Measurements from ENCODE around the gene ABLIM2. TPM values are rescaled to one million over a fixed set of nuclear protein-coding genes. Genes with fewer than 3 reads are reported as not detected.
A peak's percentile ranks its signal among the peaks of the same experiment; 100 is the strongest.

Gene ABLIM2
- total RNA-seq, 1 experiment from 2014 or later = 6.1 TPM

- Histone ChIP-seq H3K4me1 (ENCODE audit: control insufficient read depth in 1 of 2, insufficient read depth in 2 of 2, low read length in 2 of 2) (peaks cover 0 to 7% of the 10 kb centered on the region in 2 experiments; a peak in 1 of 4 replicates), H2AFZ (ENCODE audit: low read depth, low read length, poor library complexity, severe bottlenecking) (no peak overlapping the region), H3K79me2 (ENCODE audit: insufficient read depth, low read length) (no peaks in the 10 kb centered on the region), H3K9me2 (ENCODE audit: insufficient read depth) (no peaks in the 10 kb centered on the region), H3K36me3 (ENCODE audit: control insufficient read depth in 1 of 2, insufficient read depth in 2 of 2, low read length in 2 of 2) (no peaks in the 10 kb centered on the region), H3K4me2 (ENCODE audit: low read length) (no peak overlapping the region), H3K9me3 (ENCODE audit: control insufficient read depth in 1 of 2, insufficient read depth in 1 of 2, low read depth in 1 of 2, low read length in 2 of 2) (no peaks in the 10 kb centered on the region), H3K4me3 (replicated peaks in 1 of 2; ENCODE audit: low read depth in 1 of 2, low read length in 2 of 2) (no peak overlapping the region), H3K27me3 (ENCODE audit: insufficient read depth, low read length) (no peaks in the 10 kb centered on the region), H4K20me1 (ENCODE audit: insufficient read depth) (no peaks in the 10 kb centered on the region), H3K9ac (ENCODE audit: low read length) (no peak overlapping the region), H3K27ac (ENCODE audit: low read depth, low read length) (no peak overlapping the region)
- DNase-seq (ENCODE audit: low read depth, low spot score) (no peak), ATAC-seq (peak; percentile 77)
- RAD21 ChIA-PET (ENCODE audit: low non-redundant PET in 1 of 2, low total read pairs in 2 of 2, uncharacterized antibody in 2 of 2, unreplicated experiment in 2 of 2) = no interaction called here
- no TSS peak for BruUV-seq (replicated peaks)
- CTCF ChIA-PET = no interaction called here
- TF ChIP-seq CTCF (IDR thresholded peaks at IDR 0.05 in 2 of 3, conservative IDR thresholded peaks at IDR 0.05 in 1 of 3; ENCODE audit: borderline replicate concordance in 1 of 3, insufficient read depth in 1 of 3, low read depth in 2 of 3, low read length in 2 of 3) (peak in 2 of 3 experiments; percentile 14 to 28; a peak in 2 of 6 replicates), ELF1 (IDR thresholded peaks at IDR 0.05; ENCODE audit: borderline replicate concordance, low read depth) (no peak)
- POLR2A ChIA-PET = no interaction called here
- intact Hi-C loops (cut with micrococcal nuclease) = no loop called here
Observed at GRCh38 chr4:8085491-8086117, 73.0 kb downstream of the ABLIM2 start.

- Histone ChIP-seq H3K4me3 (replicated peaks in 1 of 2; ENCODE audit: low read depth in 1 of 2, low read length in 2 of 2) (no peak overlapping the region), H3K79me2 (ENCODE audit: insufficient read depth, low read length) (no peaks in the 10 kb centered on the region), H4K20me1 (ENCODE audit: insufficient read depth) (no peaks in the 10 kb centered on the region), H3K4me1 (ENCODE audit: control insufficient read depth in 1 of 2, insufficient read depth in 2 of 2, low read length in 2 of 2) (no peaks in the 10 kb centered on the region), H2AFZ (ENCODE audit: low read depth, low read length, poor library complexity, severe bottlenecking) (no peak overlapping the region), H3K9me3 (ENCODE audit: control insufficient read depth in 1 of 2, insufficient read depth in 1 of 2, low read depth in 1 of 2, low read length in 2 of 2) (no peaks in the 10 kb centered on the region), H3K36me3 (ENCODE audit: control insufficient read depth in 1 of 2, insufficient read depth in 2 of 2, low read length in 2 of 2) (no peaks in the 10 kb centered on the region), H3K4me2 (ENCODE audit: low read length) (no peak overlapping the region), H3K27ac (ENCODE audit: low read depth, low read length) (no peak overlapping the region), H3K9ac (ENCODE audit: low read length) (no peak overlapping the region), H3K27me3 (ENCODE audit: insufficient read depth, low read length) (no peaks in the 10 kb centered on the region), H3K9me2 (ENCODE audit: insufficient read depth) (no peaks in the 10 kb centered on the region)
- RAD21 ChIA-PET (ENCODE audit: low non-redundant PET in 1 of 2, low total read pairs in 2 of 2, uncharacterized antibody in 2 of 2, unreplicated experiment in 2 of 2) = no interaction called here
- CTCF ChIA-PET = no interaction called here
- BruUV-seq (replicated peaks) = no TSS peak
- POLR2A ChIA-PET = no interaction called here
- intact Hi-C loops (cut with micrococcal nuclease) = no loop called here
- DNase-seq (ENCODE audit: low read depth, low spot score) (no peak), ATAC-seq (no peak)
- TF ChIP-seq REST (IDR thresholded peaks at IDR 0.05; ENCODE audit: low read depth) = no peak
- TF ChIP-seq ZBTB33 (IDR thresholded peaks at IDR 0.05; ENCODE audit: extremely low read depth, insufficient replicate concordance, low read length) = no peak
- TF ChIP-seq SIN3A (IDR thresholded peaks at IDR 0.05; ENCODE audit: low read depth) = no peak
- no peak for TF ChIP-seq CTCF (IDR thresholded peaks at IDR 0.05 in 2 of 3, conservative IDR thresholded peaks at IDR 0.05 in 1 of 3; ENCODE audit: borderline replicate concordance in 1 of 3, insufficient read depth in 1 of 3, low read depth in 2 of 3, low read length in 2 of 3)
Observed at GRCh38 chr4:8084712-8085490, 73.7 kb downstream of the ABLIM2 start.
